ENCODE measurements around the gene SCTR. TPM values are rescaled to one million over a fixed set of nuclear protein-coding genes. Genes with fewer than 3 reads are reported as not detected.

Gene SCTR
- total and polyA plus RNA-seq, 2 of the 13 experiments (the other 11 are each of a cell fraction or from before 2014, with no cell fraction given), result not detected

DNA sequence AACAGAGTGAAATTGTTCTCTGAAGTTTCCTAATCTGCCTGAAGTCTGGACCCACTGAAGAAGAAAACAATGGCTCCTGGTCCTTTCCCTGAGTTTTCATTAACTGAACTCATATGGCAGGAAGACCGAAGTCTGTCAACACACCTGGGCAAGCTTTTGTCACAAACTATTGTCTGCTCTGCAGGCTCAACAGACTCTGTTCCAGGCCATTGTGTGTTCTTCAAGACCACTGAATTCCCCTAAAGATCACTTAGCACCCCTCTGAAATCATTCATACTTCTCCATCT is 99.2 kb downstream of the SCTR start (continued):
- TF ChIP-seq ZNF414 (CRISPR knock-in tag; IDR thresholded peaks at IDR 0.05) (no peak), ZNF891 (CRISPR knock-in tag; IDR thresholded peaks at IDR 0.05) (no peak), STAT5B (CRISPR knock-in tag; IDR thresholded peaks at IDR 0.05) (no peak), SETDB1 (CRISPR knock-in tag; IDR thresholded peaks at IDR 0.05; ENCODE audit: borderline replicate concordance) (no peak), EED (CRISPR knock-in tag; IDR thresholded peaks at IDR 0.05) (no peak), THAP9 (CRISPR knock-in tag; IDR thresholded peaks at IDR 0.05; ENCODE audit: borderline replicate concordance) (no peak), EHMT2 (IDR thresholded peaks at IDR 0.05; ENCODE audit: borderline replicate concordance, low read depth, low read length) (no peak), SOX13 (IDR thresholded peaks at IDR 0.05) (peak; percentile 98), SOX13 (CRISPR knock-in tag; conservative IDR thresholded peaks at IDR 0.05 in 1 of 2, IDR thresholded peaks at IDR 0.05 in 1 of 2) (peak in 1 of 2 experiments; percentile 98; a peak in 2 of 4 replicates), SP2 (CRISPR knock-in tag; IDR thresholded peaks at IDR 0.05) (no peak), ZNF746 (CRISPR knock-in tag; IDR thresholded peaks at IDR 0.05) (no peak), PPARG (CRISPR knock-in tag; conservative IDR thresholded peaks at IDR 0.05) (peak; percentile 30; the same call in 1 of the 2 replicates), TEAD2 (CRISPR knock-in tag; IDR thresholded peaks at IDR 0.05) (no peak)
- TF ChIP-seq, protein P1, sequence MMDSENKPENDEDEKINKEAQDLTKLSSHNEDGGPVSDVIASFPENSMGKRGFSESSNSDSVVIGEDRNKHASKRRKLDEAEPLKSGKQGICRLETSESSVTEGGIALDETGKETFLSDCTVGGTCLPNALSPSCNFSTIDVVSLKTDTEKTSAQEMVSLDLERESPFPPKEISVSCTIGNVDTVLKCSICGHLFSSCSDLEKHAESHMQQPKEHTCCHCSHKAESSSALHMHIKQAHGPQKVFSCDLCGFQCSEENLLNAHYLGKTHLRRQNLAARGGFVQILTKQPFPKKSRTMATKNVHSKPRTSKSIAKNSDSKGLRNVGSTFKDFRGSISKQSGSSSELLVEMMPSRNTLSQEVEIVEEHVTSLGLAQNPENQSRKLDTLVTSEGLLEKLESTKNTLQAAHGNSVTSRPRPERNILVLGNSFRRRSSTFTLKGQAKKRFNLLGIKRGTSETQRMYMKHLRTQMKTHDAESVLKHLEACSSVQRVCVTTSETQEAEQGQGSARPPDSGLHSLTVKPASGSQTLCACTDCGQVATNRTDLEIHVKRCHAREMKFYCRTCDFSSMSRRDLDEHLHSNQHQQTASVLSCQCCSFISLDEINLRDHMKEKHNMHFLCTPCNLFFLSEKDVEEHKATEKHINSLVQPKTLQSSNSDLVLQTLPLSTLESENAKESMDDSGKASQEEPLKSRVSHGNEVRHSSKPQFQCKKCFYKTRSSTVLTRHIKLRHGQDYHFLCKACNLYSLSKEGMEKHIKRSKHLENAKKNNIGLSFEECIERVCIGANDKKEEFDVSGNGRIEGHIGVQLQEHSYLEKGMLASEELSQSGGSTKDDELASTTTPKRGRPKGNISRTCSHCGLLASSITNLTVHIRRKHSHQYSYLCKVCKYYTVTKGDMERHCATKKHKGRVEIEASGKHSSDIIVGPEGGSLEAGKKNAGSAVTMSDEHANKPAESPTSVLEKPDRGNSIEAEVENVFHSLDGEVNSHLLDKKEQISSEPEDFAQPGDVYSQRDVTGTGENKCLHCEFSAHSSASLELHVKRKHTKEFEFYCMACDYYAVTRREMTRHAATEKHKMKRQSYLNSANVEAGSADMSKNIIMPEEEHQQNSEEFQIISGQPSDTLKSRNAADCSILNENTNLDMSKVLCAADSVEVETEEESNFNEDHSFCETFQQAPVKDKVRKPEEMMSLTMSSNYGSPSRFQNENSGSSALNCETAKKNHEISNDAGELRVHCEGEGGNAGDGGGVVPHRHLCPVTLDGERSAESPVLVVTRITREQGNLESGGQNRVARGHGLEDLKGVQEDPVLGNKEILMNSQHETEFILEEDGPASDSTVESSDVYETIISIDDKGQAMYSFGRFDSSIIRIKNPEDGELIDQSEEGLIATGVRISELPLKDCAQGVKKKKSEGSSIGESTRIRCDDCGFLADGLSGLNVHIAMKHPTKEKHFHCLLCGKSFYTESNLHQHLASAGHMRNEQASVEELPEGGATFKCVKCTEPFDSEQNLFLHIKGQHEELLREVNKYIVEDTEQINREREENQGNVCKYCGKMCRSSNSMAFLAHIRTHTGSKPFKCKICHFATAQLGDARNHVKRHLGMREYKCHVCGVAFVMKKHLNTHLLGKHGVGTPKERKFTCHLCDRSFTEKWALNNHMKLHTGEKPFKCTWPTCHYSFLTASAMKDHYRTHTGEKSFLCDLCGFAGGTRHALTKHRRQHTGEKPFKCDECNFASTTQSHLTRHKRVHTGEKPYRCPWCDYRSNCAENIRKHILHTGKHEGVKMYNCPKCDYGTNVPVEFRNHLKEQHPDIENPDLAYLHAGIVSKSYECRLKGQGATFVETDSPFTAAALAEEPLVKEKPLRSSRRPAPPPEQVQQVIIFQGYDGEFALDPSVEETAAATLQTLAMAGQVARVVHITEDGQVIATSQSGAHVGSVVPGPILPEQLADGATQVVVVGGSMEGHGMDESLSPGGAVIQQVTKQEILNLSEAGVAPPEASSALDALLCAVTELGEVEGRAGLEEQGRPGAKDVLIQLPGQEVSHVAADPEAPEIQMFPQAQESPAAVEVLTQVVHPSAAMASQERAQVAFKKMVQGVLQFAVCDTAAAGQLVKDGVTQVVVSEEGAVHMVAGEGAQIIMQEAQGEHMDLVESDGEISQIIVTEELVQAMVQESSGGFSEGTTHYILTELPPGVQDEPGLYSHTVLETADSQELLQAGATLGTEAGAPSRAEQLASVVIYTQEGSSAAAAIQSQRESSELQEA (CRISPR knock-in tag; IDR thresholded peaks at IDR 0.05; ENCODE audit: not compliant biosample characterization), result no peak
- TF ChIP-seq, protein P2, sequence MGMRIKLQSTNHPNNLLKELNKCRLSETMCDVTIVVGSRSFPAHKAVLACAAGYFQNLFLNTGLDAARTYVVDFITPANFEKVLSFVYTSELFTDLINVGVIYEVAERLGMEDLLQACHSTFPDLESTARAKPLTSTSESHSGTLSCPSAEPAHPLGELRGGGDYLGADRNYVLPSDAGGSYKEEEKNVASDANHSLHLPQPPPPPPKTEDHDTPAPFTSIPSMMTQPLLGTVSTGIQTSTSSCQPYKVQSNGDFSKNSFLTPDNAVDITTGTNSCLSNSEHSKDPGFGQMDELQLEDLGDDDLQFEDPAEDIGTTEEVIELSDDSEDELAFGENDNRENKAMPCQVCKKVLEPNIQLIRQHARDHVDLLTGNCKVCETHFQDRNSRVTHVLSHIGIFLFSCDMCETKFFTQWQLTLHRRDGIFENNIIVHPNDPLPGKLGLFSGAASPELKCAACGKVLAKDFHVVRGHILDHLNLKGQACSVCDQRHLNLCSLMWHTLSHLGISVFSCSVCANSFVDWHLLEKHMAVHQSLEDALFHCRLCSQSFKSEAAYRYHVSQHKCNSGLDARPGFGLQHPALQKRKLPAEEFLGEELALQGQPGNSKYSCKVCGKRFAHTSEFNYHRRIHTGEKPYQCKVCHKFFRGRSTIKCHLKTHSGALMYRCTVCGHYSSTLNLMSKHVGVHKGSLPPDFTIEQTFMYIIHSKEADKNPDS (CRISPR knock-in tag; IDR thresholded peaks at IDR 0.05), result no peak
